HuH-7.5 (cell line): ENCODE data around the gene MS4A10.
"Not testable (repeated sequence)": the region's sequence is repeated elsewhere in the genome, so short reads cannot be mapped to it uniquely, and the experiment has no call there.

Experiments
- DNase-seq: peaks from one replicate; pipeline ENCODE4 v3.0.0; 2011; ENCODE audit warnings: low spot score

Gene MS4A10

DNA sequence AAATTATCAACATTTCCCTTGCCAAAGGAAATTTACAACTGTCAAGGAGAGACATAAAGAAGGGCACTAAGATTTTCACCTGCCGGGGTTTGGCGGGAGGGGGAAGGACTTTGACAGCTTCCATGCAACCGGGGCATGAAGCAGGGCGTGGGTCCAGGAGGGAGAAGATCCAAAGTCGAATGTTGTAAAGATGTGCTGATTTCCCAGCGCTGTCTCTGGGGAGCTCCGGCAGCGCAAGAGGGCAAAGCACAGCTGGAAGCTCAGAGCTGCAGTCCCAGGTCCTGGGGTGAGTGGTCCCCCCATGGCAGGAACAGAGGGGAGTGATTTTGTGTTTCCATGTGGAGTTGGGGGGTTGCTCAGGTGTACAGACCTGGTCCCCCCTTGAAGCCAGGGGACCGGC is at the start of gene MS4A10:
MS4A10 (plus strand) TSS at position 198 of the 400 bp plus-strand sequence. CDS start 5,003 bp downstream, outside the sequence.
- no peak for DNase-seq

DNA sequence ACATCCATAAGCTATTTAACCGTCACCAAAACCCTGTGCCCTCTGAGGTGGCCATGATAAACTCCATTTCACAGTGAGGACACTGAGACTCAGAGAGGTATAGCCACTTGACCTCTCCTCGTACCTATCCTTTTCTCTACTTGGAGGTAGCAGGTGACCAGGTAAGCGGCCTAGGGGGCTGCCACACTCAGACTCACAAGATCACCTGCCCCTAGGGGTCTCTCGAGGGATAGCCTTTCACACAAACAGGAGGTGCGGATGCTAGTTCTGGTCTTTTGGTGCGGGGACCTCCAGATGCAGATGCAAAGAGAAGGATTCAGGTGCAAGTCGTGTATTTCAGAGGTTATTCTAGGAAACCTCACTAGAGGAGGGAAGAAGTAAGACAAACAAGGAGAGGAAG is 46.0 kb upstream of the MS4A10 start:
- no peak for DNase-seq

DNA sequence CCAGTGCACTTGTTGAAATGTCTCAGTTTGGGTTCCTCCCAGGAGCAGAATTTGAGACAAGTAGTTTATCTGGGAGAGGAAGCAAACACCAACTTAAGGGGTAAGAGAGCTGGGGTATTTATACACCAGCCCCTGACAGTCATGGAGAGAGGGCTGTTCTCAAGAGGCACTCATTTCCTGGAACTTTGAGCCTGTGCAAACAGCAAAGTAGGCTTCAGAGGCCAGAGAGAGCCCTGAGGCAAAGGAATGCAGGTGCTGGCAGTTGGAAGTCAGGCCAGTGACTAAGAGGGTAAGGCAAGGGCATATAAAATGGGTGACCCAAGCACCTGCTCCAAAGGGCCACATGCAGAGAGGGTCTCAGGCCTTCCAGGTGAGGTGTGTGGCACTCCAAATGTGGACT is 44.6 kb upstream of the MS4A10 start:
- no peak for DNase-seq

DNA sequence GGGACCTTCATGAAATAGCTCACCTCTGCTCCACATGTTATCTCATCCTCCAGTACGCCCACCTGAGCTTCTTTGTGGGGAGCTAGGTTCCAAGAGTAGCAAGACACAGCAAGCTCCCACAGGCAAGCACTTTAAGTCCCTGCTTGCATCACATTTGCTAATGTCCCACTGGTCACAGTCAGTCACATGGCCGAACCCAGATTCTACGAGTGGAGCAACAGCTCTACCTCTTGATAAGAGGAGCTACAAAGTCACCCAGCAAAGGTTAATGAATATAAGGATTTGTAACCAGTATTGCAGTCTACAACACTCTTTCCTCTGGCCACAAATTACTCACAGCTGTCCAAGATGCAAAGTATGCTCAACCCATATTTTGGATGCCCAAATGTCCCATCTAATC is 43.7 kb upstream of the MS4A10 start:
- DNase-seq, result no peak

DNA sequence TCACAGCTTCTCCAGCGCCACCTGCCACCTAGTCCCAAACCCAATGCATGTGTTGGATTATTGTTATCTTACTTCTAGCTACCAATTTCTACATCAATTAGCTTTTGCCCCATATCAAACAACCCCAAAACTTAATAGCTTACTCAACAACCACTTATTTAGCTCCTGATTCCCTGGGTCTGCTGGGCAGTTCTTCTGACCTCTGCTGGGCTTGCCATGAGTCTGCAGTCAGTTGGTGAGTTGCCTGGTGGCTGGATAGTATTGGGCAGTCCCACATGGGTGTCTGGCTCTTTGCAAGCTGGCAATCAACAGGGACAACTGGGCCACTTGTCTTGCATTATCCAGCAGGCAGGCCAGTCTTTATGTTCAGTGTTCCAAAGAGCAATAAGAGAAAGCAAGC is 42.1 kb upstream of the MS4A10 start:
- no peak for DNase-seq

DNA sequence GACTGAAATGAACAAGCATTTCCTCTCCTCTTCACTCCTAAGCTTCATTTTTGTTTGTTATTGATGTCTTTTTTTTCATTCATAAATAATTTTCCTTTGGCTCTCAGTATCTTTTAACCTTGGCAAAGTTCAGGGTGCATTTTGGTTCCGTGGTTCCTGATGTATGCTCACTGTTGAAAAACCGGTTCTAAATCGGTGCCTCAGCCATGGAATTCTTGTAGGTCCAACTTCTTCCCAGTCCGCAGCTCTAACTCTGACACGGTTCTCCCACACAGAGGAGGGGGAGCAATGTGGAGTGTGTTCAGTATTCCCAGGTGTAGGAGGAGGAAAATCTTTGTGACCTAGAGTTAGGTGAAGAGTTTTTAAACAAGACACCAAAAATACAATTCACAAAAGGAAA is 41.0 kb upstream of the MS4A10 start:
- no peak for DNase-seq

DNA sequence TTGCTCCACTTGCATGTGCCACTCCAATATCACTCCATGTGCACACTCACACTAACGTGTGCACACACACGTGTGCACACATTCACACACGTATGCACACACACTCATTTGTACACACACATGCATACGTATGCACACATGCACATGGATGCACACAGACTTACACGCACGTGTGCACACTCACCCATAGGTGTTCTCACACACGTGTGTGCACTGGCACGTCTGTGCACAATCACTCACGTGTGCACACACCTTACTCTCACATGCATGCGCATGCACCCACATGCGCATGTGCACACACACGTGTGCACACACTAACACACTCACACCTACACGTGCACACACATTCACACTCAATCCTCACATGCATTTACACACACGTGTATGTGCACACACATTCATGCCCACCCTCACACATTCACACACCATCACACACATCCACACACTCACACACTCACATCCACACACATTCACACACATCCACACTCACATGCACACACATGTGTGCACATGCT is 37.7 kb upstream of the MS4A10 start:
- no peak for DNase-seq

DNA sequence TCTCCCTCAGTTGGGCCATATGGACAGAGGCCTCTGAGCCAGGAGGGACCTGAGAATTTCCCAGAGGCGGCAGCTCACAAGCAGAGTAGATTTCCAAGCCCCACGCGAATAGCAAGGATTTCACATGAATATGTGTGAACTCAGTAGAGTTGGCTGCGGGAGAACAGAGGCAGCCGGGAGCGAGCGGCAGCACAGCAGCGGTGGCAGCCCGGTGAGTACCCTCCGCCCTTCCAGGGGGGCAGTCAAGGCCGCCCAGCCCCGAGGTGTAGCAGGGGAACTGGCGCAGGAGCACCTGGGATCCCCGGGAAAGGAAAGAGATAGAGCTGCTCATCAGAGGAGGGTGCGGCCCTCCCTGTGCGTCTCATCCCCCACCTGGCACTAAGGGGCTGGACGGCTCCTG is 36.9 kb upstream of the MS4A10 start:
- no peak for DNase-seq

DNA sequence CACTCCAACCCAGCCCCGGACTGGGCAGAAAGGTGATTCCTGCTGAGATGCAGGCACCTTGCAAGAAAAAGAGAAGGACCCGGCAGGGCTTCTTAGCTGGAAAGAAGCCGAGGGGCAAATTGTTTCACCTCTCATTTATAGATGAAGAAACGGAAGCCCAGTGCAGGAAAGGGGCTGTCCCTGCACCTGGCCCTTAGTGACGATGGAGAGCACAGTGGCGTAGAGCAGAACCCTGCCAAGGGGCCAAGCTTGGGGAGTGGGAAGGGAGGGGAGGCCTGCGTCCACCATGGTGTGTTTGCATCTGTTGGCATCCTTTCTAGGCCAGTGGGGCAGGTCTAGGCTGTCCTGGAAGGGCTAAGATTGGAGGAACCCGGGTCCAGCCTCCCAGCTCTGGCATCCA is 36.3 kb upstream of the MS4A10 start:
- no peak for DNase-seq

DNA sequence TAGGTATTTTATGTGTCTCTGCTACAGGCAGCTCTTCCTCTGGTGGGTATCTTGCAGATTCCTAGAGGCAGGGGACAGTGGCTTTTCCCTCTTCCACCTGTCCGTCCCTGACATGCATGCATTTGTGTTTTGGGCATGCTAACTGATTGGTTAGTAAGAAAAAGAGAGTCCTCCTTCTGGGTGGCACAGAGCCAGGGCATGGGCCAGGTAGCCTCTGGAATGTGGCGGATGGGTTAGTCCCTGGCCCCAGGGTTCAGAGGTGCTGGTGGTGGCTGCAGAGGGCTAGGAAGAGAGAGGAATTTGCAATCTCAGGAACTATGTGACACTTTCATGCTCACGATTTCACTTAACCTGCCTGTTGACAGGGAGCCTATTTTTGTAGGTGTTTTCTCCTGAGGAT is 34.2 kb upstream of the MS4A10 start:
- no peak for DNase-seq

DNA sequence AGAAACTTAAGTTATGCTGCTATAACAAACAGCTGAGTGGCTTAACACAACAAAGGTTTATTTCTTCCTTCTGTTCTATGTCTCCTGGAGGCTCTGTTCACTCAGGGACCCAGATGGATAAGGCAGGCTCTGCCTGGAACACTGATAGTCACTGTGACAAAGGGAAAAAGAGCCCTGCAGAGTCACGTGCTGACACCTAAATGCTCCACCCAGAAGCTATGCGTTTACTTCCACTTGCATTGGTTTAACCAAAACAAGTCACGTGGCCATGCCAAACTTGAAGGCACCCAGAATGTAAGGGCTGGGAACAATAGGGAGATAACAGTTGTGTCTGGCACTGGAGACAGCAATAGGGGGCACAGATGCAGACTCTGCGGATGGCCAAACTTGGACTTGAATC is 31.8 kb upstream of the MS4A10 start:
- no peak for DNase-seq

DNA sequence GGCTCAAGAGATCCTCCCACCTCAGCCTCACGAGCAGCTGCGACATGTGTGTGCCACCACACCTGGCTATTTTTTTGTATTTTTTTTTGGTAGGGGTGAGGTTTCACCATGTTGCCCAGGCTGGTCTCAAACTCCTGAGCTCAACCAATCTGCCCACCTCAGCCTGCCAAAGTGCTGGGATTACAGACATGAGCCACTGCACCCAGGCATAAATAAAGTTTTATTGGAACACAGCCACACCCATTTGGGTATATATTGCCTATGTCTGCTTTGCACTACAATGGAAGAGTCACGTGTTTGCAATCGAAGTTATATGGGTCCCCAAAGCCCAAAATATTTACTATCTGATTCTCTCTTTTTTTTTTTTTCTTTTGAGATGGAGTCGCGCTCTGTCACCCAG is 30.2 kb upstream of the MS4A10 start:
- no peak for DNase-seq

DNA sequence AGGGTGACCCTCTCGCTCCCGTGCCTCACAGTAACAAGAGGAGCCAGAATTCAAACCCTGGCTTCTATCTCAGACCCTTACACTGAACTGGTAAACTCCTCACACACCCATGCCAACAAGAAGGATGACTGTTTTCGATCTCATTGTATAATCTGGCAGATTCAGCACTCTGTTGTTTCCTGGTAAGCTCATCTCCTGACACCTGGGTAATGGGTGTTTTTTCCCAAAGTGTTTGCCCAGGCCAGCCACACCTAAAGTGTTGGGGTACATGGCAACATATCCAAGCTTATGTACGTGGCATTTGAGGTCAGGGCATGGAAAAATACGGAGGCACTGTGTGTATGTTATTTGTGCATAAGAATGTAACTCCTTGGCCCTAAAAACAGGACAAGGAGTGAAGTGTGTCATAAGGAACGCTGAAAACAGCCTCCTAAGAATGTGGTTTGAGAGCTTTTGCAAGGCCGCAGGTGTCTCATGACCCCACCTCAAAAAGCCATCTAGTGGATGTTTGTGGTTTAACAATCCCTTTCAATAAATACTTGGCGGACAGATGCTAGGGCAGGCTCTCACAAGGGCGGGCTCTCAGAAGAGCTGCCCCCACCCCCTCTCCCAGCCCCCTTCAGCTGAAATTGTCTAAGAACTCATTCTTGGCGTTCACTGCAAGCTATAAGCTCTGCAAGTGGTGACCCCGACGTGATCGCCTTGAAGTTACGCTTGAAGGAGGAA is 28.7 kb upstream of the MS4A10 start, which contains the start of gene MS4A15:
MS4A15 (plus strand) TSS at position 561 of the 726 bp plus-strand sequence. CDS start 6,867 bp downstream, outside the sequence.
- DNase-seq, result peak; percentile 47

DNA sequence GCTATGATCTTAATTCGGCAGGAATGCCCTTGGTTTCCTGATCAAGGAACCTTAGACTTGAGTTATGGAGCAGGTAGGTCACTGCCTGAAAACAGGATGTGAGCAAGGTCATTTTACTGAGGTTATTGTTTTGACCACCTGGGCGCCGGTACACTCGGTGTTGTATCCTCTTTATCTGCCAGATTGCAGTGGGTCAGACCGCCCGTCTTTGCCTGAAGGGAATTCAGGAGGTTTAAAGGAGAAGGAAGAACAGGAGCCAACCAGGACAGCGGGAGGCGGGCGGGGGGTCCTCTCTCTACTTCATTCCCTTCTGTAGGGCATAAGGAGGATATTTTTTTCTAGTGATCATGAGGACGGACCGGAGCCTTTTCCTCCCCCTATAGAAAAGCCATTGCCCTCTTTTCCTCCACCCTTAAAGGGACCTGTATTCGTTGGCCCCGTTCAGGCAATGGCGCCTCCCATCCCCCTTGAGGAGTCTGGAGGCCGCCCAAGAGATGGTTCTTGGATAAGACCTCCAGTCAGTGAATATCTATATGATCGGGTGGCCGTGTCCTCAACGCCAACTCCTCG is 27.8 kb upstream of the MS4A10 start:
- DNase-seq, result no peak

DNA sequence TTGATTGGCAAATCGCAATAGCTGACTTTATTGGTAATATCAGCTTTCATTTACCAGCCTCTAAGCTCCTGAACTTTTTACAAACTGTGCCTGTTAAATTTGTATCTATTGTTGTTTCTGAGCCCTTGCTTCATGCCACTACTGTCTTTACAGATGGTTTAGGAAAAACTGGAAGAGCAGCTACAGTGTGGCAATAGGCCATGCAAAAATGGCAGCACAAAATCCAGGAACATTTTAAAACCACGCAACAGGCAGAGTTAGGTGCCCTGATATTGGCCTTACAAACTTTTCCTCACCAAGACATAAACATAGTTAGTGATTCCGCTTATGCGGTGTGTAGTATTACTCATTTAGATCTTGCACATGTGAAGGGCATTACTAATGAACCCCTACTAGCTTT is 26.5 kb upstream of the MS4A10 start:
- DNase-seq, result not testable (repeated sequence)

DNA sequence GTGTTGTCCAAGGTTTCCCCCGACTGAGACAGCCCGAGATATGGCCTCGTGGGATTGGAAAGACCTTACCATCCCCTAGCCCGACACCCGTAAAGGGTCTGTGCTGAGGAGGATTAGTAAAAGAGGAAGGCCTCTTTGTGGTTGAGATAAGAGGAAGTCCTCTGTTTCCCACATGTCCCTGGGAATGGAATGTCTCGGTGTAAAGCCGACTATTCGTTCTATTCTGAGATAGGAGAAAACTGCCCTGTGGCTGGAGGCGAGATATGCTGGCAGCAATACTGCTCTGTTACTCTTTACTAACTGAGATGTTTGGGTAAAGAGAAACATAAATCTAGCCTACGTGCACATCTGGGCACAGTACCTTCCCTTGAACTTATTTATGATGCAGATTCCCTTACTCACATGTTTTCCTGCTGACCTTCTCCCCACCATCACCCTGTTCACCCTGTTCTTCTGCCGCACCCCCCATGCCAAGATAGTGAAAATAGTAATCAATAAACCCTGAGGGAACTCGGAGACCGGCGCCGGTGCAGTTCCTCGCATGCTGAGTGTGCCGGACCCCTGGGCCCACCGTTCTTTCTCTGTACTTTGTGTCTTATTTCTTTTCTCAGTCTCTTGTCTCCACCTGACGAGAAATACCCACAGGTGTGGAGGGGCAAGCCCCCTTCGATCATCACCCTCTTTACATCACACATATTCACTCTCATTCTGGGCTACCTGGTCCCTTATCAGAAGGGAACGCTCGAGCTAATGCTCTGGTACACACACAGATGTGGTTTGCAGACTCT is 25.5 kb upstream of the MS4A10 start:
- DNase-seq, result not testable (repeated sequence)

DNA sequence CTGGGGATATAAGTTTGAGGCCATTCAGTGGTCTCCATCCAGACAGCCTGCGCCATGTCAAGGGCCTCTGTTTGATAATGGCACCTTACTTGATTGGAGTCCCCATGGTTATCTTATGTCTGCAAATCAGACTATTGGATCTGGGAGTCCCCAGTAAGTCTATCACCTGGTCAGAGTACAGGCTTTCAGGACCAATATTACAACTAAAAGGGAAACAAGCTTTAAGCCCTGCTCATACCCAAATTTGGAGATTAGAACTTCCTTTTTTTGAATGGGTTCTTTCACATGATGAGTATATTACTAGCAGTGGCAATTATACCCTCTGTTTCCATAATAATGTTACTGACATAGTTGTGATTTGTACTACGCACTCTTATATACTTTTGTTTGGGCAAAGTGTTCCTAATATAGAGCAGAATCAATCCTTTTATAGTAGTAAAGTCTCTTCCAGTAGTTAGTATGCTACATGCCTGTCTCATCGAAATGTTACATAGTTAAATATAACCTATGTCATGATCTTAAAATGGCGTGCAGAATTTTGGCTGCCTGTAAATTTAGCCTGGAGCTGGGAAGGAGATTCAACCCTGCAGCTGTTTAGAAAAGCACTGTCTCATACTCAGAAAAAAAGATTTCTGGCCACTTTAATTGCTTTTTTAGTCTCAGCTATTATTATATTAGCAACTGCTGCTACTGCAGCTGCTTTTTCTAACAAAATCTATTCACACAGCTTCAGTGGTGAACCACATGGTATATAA is 23.5 kb upstream of the MS4A10 start:
- DNase-seq, result no peak

DNA sequence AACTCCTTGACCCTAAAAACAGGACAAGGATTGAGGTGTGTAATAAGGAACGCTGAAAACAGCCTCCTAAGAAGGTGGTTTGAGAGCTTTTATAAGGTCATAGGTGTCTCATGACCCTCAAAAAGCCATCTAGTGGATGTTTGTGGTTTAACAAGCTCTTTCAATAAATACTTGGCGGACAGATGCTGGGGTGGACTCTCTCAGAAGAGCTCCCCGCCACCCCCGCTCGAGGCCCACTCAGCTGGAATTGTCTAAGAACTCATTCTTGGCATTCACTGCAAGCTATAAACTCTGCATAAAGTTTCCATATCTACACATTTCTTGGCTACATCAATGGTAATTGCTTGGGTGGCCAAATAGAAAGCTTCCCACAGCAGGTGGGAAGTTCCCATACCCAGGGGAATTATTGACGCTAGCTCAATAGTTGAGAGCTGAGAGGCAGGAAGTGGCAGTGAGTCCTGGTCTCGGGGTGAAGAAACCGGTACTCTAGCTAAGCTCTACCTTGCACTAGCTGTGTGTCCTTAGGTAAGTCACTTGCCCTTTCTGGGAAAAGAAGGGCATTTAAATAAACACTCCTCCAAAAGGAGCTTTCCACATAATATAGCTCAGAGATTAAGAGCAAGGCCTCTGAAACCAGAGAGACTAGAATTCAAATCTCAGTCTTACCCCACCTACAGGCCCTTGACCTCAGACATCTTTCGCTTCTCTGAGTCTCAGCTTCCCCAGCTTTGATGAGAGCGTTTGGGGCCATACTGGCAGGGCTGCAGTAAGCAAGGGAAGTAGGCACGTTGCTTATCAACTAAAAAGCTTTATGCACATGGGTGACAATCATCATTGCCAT is 22.1 kb upstream of the MS4A10 start:
- no peak for DNase-seq

DNA sequence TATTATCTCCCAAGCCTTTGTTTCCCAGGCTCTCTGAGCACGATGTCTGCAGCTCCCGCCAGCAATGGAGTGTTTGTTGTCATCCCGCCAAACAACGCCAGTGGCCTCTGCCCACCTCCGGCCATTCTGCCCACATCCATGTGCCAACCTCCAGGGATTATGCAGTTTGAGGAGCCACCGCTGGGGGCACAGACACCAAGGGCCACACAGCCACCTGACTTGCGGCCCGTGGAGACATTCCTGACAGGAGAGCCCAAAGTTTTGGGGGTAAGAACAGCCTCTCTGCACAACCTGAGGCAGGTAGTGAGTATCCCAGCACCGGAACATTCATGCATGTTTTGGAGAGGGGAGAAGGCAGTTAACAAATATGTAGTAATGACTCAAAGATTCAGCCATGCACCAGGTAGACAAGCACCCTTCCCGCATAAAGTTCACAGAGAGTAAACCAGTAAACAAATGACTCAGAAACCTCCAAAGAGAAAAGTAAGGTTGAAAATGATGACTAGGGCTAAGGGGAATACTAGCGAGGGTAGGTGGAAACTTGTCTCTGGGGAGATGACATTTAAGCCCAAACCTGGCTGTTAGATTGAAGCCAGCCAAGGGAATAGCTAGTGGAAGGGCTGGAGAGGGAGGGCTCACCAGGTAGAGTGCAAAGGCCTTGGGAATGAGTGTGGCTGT is 21.3 kb upstream of the MS4A10 start:
- no peak for DNase-seq

DNA sequence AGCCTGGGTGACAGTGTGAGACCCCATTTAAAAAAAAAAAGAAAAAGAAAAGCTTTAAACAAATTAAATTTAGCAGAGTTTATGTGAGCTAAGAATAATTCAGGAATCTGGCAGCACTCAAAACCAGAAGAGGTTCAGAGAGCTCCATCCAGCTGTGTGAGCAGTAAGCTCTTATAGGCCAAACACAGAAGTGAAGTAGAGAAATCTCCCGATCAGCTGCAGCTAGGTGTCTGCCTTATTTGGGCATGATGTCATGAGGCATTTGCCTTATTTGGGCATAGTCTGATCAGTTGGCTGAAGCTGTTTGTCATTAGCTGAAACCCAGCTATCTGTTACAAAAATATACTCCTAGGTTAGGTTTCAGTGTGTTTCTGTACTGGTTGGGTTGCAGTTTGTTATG is 20.3 kb upstream of the MS4A10 start:
- DNase-seq, result no peak

DNA sequence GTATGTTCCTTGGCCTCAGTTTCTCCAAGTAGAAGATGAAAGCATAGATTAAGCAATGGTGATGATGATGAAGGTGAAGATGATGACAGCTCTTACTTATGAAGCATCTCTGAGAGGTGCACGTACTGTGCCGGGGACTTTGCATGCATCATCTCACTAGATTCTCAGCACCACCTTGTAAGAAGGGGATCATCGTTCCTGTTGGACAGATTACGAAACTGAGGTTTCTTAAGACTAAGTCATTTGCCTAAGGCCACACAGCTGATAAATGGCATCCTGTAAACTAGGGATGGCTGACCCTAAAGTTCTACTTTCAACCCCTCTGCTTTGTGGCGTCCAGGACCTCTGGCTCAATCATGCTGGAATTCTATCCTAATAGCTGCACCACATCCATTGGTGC is 19.8 kb upstream of the MS4A10 start:
- DNase-seq, result no peak
